HG03196 (cell line): ENCODE data around the gene NT5C2.
"Not testable (repeated sequence)": the region's sequence is repeated elsewhere in the genome, so short reads cannot be mapped to it uniquely, and the experiment has no call there.

Experiments
- ATAC-seq: cut with Tn5 transposase; IDR thresholded peaks from one replicate; pipeline ENCODE4 v1.9.1; 2021; ENCODE audit not compliant: unreplicated experiment

Gene NT5C2

DNA sequence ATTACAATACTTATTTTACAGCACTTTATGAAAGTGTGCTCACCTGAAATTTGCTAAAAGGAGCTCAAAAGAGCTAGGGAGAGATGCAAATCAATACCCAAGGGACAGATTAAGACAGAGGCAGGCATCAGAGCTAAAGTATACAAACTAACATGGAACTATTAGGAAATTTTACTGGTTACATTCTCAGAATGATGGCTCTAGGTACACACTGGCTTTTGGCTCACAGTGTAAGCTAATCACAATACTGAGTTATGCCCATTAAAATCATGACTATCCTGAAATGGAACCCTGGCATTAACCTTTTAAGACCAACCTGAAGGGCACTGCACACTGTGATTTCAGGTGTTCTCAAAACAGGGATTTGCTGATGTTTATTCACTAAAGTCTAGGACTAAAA lies 98.1 kb downstream of the NT5C2 start:
- ATAC-seq = no peak

DNA sequence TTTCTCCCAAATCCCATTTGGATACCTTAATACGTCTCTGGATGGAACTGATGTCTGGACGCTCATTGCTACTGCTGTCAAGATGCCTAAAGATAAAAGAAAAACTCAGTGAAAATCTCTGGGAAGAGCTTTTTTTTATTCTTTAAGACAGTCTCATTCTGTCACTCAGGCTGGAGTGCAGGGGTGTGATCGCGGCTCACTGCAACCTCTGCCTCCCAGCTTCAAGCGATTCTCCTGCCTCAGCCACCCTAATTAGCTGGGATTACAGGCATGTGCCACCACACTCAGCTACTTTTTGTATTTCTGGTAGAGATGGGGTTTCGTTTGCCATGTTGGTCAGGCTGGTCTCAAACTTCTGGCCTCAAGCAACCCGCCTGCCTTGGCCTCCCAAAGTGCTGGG lies 102.2 kb downstream of the NT5C2 start:
- no peak for ATAC-seq

DNA sequence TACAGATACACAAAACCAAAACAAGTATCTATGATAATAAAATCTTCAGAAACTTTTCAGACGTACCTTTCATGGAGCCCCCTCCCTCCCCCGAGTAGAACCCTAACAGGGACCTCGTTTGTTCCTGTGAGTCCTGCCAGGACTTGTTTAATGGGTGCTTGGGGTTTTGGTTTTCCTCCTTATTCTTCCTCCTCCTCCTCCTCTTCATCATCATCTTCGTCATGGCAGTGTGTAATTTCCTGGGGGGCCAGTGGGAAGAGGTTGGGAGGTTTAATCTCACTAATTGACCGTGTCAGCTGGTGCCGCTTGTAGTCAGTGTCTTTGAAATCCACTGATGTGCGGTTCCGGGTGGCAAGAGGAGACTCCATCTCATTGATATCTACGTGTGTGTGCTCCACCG lies 103.6 kb downstream of the NT5C2 start:
- ATAC-seq = no peak

DNA sequence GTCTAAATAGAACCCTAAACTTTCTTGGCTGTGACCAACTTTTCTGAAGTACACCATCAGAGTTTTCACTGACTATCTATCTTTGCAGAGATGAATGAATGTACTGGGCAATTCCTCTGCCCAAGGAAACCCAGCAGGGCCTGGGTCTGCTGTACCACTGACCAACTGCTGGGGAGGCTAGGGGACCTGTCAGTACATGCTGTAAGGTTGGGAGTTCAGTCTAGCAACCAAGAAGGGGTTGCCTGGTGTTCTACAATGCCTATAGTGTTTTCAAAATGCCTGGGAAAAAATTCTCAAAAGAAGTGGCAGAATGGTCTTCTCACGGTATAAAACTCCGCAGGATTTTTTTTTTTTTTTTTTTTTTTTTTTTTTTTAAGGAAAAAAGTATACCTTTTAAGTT lies 106.3 kb downstream of the NT5C2 start:
- no peak for ATAC-seq

DNA sequence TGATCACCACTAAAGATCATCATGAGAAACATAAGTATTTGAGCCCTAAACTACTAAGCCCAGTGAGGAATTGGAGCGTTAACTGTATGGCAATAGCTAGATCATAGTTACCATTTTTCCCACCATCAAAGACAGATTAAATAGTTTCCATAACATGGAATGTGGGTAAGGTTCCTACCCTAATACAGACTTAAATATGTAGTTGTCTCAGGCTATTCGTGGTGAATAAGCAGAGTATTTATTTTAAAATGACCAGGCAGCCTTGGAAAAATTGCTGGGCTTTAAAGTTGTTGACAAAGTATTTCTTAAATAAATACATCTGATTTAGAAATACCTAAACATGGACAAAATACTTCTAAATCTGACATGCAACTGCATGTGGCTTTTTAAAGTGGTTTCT lies 106.8 kb downstream of the NT5C2 start:
- no peak for ATAC-seq

DNA sequence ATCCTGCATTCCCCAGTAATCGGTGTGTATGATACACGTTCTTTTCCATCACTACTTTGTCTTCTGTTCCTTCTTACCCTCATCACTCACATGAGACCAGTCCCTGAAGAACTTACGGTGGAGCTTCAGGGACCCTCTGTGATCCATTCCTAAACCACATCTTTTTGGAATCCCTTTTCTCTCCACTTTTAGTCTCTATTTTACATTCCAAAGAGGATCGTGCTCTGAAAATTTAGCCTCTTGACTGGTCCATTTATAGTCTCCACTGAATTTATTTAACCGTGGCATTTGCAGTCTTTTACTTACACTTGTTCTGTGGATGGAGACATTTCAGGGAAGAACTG lies 109.1 kb downstream of the NT5C2 start:
- no peak for ATAC-seq

DNA sequence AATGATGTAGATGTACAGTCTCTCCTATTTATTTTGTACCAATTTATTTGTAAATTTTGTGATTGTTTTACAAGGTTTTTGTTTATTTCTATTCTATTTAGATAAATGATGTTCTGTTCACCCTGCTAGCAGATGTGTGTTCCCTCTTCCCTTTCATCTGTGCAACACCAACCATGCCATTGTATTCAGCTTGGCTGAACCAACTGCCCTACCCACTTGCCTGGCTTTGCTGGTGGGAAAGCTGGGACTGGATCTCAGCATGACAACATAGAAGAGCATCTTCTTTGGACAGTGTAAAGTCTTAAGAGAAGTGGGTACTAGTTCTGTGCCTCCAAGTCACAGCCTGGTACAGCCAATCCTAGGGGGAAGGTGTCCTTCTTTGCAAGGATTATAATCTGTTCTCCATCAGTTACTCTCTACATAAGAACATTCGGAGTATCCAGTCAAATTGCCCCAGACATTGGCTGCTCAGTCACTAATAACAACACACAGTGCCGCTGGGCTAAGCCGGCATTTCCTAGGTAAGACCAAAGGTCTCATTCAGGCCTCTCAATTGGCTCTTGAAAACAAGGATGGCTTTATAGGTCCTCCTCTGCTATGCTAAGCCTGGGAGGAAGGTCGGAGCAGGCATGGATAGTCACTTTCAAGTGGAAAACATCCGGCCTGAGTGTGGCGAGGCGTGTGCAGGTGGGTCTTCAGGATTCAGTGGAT lies 109.7 kb downstream of the NT5C2 start:
- no peak for ATAC-seq

DNA sequence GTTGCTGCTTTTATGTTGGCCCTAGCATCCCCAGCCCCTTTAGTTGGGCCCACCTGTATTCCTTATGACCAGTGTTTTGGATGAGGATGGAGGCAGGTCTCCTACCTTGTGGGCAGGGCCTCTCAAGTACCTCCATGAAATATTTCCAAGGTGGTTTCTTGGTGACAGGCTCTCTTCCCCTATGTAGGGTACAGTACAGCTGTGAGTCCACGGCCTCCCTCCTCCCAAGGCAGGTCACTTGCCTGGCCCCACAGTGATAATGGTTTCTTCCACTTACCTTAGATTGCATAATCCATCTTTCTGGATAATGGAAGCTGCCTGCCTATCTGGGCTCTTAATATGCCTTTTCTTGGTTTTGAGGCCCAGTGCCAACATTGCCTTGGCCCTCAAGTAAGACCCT lies 110.4 kb downstream of the NT5C2 start:
- no peak for ATAC-seq

DNA sequence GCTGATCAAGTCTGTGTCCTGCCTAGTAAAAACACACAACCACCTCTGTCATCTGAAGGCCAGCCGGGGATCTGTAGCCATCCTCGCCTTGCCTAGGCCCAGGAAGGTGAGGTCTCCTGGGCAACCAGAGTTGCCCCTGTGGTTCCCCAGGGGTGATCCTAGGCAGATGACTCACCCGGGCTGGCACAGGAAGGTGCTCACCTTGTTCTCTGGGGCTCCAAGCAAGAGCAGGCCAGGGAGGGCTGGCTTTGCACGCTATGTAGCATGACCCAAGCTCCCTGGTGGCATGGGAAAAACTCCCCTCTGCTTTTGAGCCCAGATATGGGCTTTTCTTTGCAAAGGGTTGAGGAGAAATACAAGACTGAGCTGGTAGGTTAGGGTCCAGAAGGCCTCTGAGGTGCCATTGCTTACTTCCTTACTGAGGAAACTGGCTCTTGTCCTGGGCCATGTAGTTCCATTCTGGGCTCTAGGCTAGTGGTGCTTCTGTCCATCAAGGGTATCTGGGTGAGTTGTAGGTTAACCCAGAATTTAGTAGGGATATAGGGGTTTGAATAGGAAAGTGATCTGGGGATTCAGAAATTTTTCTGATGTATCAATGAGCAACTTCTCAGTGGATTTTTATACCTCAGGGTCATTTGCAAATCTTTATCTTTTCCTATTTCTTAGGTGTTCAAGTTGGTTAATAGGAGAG lies 112.0 kb downstream of the NT5C2 start:
- ATAC-seq = no peak

DNA sequence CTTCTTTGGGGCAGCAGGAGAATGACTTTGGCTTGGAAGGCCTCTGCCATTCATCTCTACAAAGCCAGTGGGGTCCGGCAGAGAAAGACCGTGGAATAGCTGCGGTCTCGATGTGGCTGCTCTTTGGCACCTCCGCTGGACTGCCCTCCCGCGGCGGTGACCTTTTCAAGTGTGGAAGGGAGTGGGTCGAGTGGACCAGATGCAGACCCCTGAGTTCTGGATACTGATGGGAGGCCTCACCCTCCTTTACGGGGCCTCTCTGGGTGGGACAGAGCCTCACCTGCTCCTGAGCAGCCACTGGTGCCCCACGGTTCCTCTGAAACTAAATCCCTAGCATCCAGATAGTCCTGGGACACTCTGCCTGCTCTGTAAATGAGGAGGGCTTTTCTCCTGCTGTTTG lies 113.1 kb downstream of the NT5C2 start:
- ATAC-seq = no peak

DNA sequence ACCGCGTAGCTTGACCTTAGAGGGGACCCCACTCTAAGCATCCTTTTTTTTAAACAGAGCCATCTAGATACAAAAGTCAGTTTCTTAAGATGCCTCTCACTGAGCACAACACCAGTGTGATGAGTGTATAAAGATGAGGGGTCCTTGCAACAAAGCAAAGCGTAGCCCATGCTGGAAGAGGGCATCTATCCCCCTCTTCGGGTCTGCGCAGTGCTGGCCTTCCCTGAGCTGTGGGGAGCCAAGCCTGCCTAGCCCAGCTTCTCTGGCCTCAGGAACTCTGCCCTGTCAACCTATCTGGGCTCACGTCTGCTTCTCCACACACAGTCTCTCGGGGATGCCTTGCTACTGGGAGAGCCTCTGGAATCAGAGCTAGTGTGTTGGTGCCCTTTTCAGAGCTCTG lies 114.0 kb downstream of the NT5C2 start:
- ATAC-seq = no peak

DNA sequence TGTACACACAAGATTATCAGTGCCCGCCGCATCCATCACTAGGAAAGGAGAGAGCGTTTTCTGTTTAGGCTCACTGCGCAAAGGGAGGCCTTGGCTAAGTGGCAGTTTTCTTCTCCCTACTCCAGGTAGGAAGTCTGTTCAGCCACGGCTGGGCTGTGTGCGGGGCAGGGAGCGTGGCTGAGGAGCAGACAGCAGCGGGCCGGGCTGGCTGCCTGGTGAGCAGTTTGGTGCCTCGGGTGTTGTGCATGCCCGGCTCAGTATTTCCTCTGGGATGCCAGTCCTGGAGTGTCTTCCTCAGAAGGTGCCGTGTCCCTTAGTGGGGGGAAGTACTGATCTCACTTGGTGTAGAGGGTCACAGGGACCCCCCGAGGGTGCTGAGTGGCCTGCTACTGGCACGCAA lies 114.4 kb downstream of the NT5C2 start:
- no peak for ATAC-seq

DNA sequence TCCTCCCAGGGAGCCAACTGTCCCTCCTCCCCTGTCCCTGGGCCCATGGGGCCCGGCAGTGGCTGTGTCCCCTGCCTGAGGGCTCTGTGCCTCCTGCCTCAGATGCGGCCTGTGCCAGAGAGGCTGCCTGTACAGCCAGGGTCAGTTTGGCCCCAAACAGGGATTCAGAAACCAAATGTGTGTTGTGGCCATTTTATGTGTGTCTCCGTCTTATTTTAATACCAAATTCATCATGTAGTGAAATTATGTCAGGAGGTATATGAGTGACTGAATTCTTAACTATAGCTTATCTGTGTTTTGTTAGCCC lies 114.8 kb downstream of the NT5C2 start:
- ATAC-seq = no peak

DNA sequence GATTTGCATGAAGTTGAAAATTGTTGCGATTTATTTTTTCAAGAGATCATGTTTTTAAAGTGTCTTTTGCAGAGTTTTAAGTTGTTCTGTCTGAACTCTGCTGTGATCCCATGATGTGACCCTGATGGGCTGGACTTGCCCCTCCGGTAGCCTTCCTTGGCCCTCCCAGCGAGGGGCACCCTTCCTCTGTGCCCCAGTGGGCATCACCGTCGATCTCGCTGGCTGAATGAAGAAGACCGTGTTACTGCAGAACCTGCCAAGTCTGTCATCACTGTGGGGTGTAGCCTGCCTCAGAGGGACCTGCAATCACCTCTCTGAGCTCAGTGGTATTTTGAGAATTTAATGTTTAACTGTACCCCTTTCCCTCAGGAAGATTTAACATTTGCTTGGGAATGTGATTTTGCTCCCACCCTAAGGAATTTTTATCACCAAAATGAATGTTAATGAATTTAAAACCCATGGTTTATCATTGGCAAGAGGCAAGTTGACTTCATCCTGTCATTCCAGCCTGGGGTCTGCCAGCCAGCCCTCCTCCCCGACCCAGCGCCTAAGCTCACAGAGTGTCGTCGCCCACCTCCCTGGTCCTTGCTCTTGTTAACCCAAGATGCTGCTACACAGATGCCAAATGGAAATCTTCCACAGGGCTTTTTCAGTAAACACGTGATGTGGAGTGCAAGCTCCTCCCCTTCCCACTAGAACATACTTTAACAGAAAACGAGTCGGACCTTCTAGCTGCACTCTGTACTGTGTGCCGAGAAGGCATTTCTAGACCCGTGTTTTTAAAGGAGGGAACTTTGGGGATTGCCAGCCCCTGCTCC lies 115.4 kb downstream of the NT5C2 start:
- no peak for ATAC-seq

DNA sequence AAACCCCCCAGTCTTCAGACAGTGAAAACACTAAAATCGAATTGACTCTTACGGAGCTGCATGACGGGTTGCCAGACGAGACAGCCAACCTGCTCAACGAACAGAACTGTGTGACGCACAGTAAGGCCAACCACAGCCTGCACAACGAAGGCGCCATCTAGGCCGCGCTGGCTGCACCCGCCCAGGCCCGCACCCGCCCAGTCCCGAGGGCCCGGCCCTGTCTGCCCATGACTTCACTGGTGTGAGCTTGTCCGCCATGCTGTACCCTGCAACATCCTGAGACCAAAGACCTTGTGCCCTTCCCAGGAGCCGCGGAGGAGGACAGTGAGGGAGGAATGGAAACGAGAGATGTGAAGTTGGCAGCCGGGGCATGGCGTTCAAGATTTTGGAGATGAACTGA lies 116.1 kb downstream of the NT5C2 start:
- ATAC-seq = no peak

DNA sequence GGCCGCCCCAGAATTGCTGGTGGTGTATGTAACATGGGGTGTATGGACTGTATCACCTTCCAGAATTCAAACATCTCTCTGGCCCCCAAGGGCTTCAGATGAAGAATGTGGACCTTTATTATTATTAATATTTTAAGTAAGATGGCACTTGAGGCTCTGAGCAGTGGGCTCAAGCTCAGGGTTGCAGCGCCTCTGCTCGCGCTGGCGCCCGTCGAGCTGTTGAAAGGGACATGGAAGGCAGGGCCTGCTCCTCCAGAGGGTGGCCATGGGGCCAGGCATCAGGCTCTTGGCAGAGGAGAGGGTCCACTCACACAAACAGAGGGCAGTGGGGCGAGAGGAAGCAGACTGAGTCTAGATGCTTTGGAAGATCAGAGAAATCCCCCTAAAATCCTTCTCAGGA lies 120.2 kb downstream of the NT5C2 start:
- ATAC-seq = no peak

DNA sequence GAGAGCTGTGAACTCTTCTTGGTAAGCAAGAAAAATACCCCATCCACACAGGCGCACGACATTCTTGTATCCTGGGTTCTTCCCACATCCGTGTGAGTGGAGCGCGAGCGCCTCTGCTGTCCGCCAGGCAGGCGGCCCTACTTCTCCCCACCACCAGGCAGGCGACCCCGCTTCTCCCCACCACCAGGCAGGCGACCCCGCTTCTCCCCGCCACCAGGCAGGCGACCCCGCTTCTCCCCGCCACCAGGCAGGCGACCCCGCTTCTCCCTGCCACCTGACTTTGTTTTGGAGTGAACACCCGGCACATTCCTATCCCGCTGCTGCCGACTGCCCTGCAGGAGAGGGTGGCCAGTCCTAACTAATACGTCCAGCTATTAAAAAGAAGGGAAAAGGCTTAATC lies 120.8 kb downstream of the NT5C2 start:
- no peak for ATAC-seq

DNA sequence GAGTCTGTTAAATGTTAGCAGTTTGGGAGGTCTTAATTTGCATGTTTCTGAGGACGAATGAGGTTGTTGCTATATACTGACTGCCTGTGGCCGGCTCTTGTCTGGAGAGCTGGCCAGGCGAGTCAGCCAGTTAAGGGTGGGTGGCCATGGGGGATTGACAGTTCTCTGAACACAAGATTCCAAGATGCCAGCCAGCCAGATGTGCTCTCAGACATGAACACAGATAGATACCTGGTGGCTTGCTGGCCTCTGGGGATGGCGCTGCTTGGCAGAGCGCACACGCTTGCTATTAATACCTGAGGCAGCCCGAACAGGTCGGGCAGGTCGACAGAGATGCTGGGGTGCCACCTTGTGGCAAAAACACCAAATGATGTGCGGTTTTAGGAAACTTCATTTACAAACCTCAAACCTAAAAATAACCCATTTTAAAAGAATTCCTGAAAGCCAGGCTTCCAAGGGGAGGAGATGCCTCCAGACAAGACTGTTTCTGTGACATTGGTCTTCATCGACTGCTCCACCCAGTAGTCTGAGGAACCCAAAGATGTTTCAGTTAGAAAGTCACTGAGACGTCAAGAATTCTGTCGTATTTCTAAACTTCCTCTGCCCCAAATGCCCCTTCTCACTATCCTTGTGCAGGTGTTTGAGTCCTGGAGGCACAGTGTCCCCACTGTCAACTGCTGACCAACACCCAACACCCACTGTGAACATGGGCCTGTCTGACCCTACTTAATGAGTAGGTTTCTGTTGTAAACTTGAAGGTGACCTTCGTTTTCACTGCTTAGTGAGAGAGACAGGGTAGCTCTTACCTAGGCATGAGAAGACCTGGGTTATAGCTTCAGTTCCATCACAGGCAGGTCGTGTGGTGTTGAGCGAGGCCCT lies 123.4 kb downstream of the NT5C2 start:
- ATAC-seq = peak; percentile 50

DNA sequence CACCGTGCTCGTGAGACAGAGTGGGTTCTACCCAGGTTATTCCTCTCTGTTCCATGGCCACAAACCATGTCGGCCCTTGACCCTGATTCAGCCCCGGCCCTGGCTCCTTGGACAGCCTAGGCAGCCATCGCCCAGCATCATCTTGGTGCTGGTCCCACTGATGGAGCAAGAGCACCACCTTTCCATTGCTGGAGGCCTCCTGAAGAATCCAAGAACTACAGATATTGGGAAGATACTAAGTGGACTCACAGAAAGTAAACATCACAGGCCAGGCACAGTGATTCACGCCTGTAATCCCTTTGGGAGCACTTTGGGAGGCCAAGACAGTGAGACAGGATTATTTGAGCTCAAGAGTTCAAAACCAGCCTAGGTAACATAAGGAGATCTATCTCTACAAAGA lies 125.1 kb downstream of the NT5C2 start:
- no peak for ATAC-seq

DNA sequence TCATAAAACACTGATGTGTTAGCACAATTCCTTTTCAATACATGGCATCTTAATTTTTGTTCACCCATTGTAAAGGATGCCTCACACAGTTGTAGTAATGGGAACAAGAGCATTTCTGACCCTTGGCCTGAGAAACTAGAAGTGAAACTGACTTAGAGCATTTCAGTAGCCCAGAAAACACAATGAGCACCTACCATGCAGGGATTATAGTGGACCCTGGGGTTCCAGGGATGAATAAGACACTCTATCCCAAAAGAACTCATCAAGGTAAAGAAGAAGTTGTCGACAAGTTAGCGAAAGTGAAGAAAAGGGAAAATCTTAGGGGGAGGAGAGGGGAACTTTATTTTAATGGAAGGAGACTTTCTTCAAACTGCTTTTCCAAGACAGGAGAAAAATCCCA lies 125.6 kb downstream of the NT5C2 start:
- no peak for ATAC-seq

DNA sequence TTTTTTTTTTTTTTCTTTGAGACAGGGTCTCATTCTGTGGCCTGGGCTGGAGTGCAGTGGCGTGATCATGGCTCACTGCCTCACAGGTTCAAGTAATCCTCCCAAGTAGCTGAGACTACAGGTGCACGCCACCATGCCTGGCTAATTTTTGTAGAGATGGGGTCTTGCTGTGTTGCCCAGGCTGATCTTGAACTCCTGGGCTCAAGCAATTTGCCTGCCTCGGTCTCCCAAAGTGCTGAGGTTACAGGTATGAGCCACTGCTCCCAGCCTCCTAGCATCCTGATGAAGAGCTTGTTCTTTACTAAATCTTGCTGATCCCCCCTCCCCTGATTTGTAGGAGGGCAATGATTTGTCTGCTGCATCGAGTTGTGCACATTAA lies 126.0 kb downstream of the NT5C2 start:
- not testable (repeated sequence) for ATAC-seq
